SU-DHL-6 (cell line): ENCODE results near the gene HOXA1.

Experiments used
- H2AFZ ChIP-seq: fragments of 200-600 bp; sonication (generic); 2 replicates; pipeline ENCODE4 v1.6.1; 2014; ENCODE audit warnings: low read depth, mild to moderate bottlenecking, moderate library complexity, mixed read lengths, antibody characterized with exemption, low read length; ENCODE audit not compliant: severe bottlenecking
- H3F3A ChIP-seq: fragments of 200-600 bp; shearing (Covaris generic); 2 replicates; pipeline ENCODE4 v1.6.0; 2016; ENCODE audit warnings: antibody characterized with exemption, mild to moderate bottlenecking; ENCODE audit not compliant: insufficient read depth
- H3K27ac ChIP-seq: fragments of 200-600 bp; sonication (generic); 2 replicates; pipeline ENCODE4 v1.5.1; 2016; ENCODE audit warnings: low read depth, mild to moderate bottlenecking, low read length, moderate library complexity, mixed read lengths
- H3K27me3 ChIP-seq: fragments of 200-600 bp; sonication (generic), shearing (Covaris generic); 2 replicates; pipeline ENCODE4 v1.6.0; 2014; ENCODE audit warnings: mild to moderate bottlenecking, low read length
- H3K36me3 ChIP-seq: fragments of 200-600 bp; sonication (generic); 2 replicates; pipeline ENCODE4 v1.6.1; 2014; ENCODE audit warnings: mild to moderate bottlenecking, low read length, mixed read lengths
- H3K4me2 ChIP-seq: fragments of 300-600, 200-600 bp; shearing (Covaris generic), sonication (generic); 2 replicates; pipeline ENCODE4 v1.6.0; 2014; ENCODE audit warnings: low read length, low read depth, mild to moderate bottlenecking; ENCODE audit not compliant: poor library complexity, severe bottlenecking
- H3K4me3 ChIP-seq: fragments of 200-600 bp; sonication (generic); 2 replicates; pipeline ENCODE4 v1.5.1; 2014; ENCODE audit warnings: antibody characterized with exemption, low read length, mild to moderate bottlenecking, mixed read lengths; ENCODE audit not compliant: insufficient read depth, poor library complexity, severe bottlenecking
- H3K79me2 ChIP-seq: fragments of 200-600 bp; sonication (generic); 2 replicates; pipeline ENCODE4 v1.6.1; 2014; ENCODE audit warnings: mild to moderate bottlenecking, low read length, moderate library complexity; ENCODE audit not compliant: insufficient read depth
- H3K9ac ChIP-seq: fragments of 200-600 bp; sonication (generic); 2 replicates; pipeline ENCODE4 v1.7.0; 2014; ENCODE audit warnings: mild to moderate bottlenecking, low read length
- H3K9me2 ChIP-seq: fragments of 200-600 bp; sonication (generic); replicated peaks from 2 replicates; pipeline ENCODE4 v1.6.1; 2014; ENCODE audit warnings: low read length; ENCODE audit not compliant: insufficient read depth
- H3K9me3 ChIP-seq: fragments of 200-600 bp; sonication (generic); 2 replicates; pipeline ENCODE4 v1.6.1; 2014; ENCODE audit warnings: low read length, mixed read lengths; ENCODE audit not compliant: insufficient read depth
- H4K20me1 ChIP-seq: fragments of 200-600 bp; sonication (generic); 2 replicates; pipeline ENCODE4 v1.6.1; 2014; ENCODE audit warnings: low read depth, mild to moderate bottlenecking, antibody characterized with exemption, low read length, moderate library complexity, mixed read lengths
- CTCF ChIP-seq: fragments of 200-600 bp; sonication (generic); IDR thresholded peaks from one replicate; pipeline ENCODE4 v1.5.1; 2017; ENCODE audit warnings: antibody characterized with exemption, mild to moderate bottlenecking, low read length, moderate library complexity; ENCODE audit not compliant: insufficient read depth, poor library complexity, severe bottlenecking
- EZH2phosphoT487 ChIP-seq: fragments of 200-600 bp; sonication (generic), shearing (Covaris generic); conservative IDR thresholded peaks from 2 replicates; pipeline ENCODE4 v1.6.1; 2018; ENCODE audit warnings: mild to moderate bottlenecking, antibody characterized with exemption, low read length, moderate library complexity, mixed read lengths

The HOXA1 gene

GRCh38 chr7:27137640-27138315, 42.0 kb upstream of the HOXA1 start:
- H4K20me1 ChIP-seq: no peaks in the 10 kb centered on the region
- TF ChIP-seq CTCF: no peak
- no peak for TF ChIP-seq EZH2phosphoT487
- H3F3A ChIP-seq: no peaks in the 10 kb centered on the region; the same call in 1 of the 2 replicates
- no peaks in the 10 kb centered on the region for H3K36me3 ChIP-seq
- no peak overlapping the region for H3K4me3 ChIP-seq
- H3K9me3 ChIP-seq: no peaks in the 10 kb centered on the region
- H3K27ac ChIP-seq: no peak overlapping the region
- no peak overlapping the region for H3K4me2 ChIP-seq
- H3K27me3 ChIP-seq: no peaks in the 10 kb centered on the region
- H3K9me2 ChIP-seq: no peaks in the 10 kb centered on the region
- H3K79me2 ChIP-seq: no peaks in the 10 kb centered on the region
- H3K9ac ChIP-seq: no peak overlapping the region
- no peak overlapping the region for H2AFZ ChIP-seq

GRCh38 chr7:27134392-27134791, 38.6 kb upstream of the HOXA1 start:
- Histone ChIP-seq H3K4me2 (no peak overlapping the region), H3K79me2 (no peaks in the 10 kb centered on the region), H3K27ac (no peak overlapping the region)

GRCh38 chr7:27133409-27134231, 37.8 kb upstream of the HOXA1 start:
- Histone ChIP-seq H4K20me1 (no peaks in the 10 kb centered on the region), H2AFZ (no peak overlapping the region), H3K4me2 (no peak overlapping the region), H3K27ac (no peak overlapping the region), H3K9me3 (no peaks in the 10 kb centered on the region), H3K4me3 (no peak overlapping the region), H3K36me3 (no peaks in the 10 kb centered on the region), H3K79me2 (no peaks in the 10 kb centered on the region), H3K27me3 (no peaks in the 10 kb centered on the region), H3K9ac (no peak overlapping the region), H3F3A (peaks cover 7% of the 10 kb centered on the region; the same call in 1 of the 2 replicates), H3K9me2 (no peaks in the 10 kb centered on the region)
- no peak for TF ChIP-seq CTCF
- TF ChIP-seq EZH2phosphoT487: no peak

More at GRCh38 chr7:27134392-27134791, 38.6 kb upstream of the HOXA1 start:
- no peaks in the 10 kb centered on the region for H3K27me3 ChIP-seq
- no peaks in the 10 kb centered on the region for H3K9me3 ChIP-seq
- H3K9ac ChIP-seq: no peak overlapping the region
- H4K20me1 ChIP-seq: no peaks in the 10 kb centered on the region
- TF ChIP-seq CTCF (no peak), EZH2phosphoT487 (no peak)
- peaks cover 7% of the 10 kb centered on the region; the same call in 1 of the 2 replicates for H3F3A ChIP-seq
- no peak overlapping the region for H3K4me3 ChIP-seq
- no peaks in the 10 kb centered on the region for H3K36me3 ChIP-seq
- no peaks in the 10 kb centered on the region for H3K9me2 ChIP-seq
- no peak overlapping the region for H2AFZ ChIP-seq
